ENCODE data around the gene ETFA.

The ETFA gene

DNA sequence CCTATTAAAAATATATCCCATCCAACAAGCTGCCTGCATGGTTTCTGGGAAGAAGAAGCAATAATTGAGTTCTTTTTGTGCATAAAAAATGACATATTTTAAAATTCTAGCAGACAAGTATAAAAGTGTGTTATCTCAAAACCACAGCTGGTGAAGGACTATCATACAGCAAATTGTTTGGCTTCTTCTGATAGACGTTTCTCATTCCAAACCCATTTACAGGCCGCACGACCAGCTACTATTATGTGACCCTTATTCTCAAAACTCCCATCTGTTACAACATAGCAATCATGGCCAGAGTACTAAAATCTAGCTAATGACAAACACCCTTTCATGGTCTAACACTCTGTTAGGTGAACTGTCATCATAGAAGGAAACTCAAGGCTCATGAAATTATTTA, 21.7 kb downstream of the ETFA start:
- peaks cover 6% of the 10 kb centered on the region; the same call in 1 of the 2 replicates for H3K79me2 ChIP-seq (ENCODE audit: insufficient read depth, low read depth)
- peaks cover 5% of the 10 kb centered on the region; the same call in 1 of the 2 replicates for H3K36me3 ChIP-seq (ENCODE audit: insufficient read depth)
- no peaks in the 10 kb centered on the region for H3K4me1 ChIP-seq (ENCODE audit: low read depth, poor library complexity, severe bottlenecking)

DNA sequence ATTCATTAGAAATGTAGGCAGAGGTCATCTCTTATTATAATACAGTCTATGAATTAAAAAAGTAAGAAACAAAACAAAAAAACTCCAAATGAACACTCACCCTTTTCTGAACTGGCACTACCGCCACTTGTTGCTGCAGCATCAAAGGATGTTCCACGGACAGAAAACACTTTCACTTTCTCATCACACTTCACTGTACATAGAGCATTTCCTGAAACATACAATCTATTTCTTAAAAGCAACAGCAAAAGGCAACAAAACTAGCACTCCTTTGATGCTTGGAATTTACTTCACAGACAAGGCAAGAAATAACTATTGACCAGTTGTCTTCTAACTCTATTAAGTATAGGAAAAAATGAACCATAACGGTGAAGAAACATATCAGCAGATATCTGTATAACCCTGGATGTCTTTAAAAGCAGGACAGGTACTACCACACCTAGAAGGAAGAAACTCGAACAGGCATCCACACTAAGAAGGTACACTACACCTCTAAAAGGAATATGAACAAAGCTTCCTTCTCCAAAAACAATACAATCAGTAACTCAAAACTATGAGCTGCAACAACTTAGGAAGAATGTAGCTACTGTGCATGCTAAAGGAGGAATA, 24.9 kb downstream of the ETFA start:
- H3K9ac ChIP-seq: no peak overlapping the region
- H3K27ac ChIP-seq: no peak overlapping the region
- H3K79me2 ChIP-seq (ENCODE audit: insufficient read depth, low read depth): no peaks in the 10 kb centered on the region
- H3K4me3 ChIP-seq (IDR thresholded peaks at IDR 0.05; ENCODE audit: insufficient read depth, low read depth, low read length): no peak overlapping the region
- peaks cover 12% of the 10 kb centered on the region; the same call in 1 of the 2 replicates for H3K36me3 ChIP-seq (ENCODE audit: insufficient read depth)
- TF ChIP-seq, protein P1, sequence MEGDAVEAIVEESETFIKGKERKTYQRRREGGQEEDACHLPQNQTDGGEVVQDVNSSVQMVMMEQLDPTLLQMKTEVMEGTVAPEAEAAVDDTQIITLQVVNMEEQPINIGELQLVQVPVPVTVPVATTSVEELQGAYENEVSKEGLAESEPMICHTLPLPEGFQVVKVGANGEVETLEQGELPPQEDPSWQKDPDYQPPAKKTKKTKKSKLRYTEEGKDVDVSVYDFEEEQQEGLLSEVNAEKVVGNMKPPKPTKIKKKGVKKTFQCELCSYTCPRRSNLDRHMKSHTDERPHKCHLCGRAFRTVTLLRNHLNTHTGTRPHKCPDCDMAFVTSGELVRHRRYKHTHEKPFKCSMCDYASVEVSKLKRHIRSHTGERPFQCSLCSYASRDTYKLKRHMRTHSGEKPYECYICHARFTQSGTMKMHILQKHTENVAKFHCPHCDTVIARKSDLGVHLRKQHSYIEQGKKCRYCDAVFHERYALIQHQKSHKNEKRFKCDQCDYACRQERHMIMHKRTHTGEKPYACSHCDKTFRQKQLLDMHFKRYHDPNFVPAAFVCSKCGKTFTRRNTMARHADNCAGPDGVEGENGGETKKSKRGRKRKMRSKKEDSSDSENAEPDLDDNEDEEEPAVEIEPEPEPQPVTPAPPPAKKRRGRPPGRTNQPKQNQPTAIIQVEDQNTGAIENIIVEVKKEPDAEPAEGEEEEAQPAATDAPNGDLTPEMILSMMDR (conservative IDR thresholded peaks at IDR 0.05; ENCODE audit: low read depth, low read length): no peak
- no peaks in the 10 kb centered on the region for H4K20me1 ChIP-seq (ENCODE audit: insufficient read depth)
- H3K27me3 ChIP-seq (ENCODE audit: insufficient read depth, low read depth): no peaks in the 10 kb centered on the region
- no peak overlapping the region for H3K4me2 ChIP-seq
- no peak overlapping the region for H2AFZ ChIP-seq (ENCODE audit: low read depth)
- no peaks in the 10 kb centered on the region for H3K4me1 ChIP-seq (ENCODE audit: low read depth, poor library complexity, severe bottlenecking)

More for the DNA sequence above, 21.7 kb downstream of the ETFA start:
- Histone ChIP-seq H4K20me1 (ENCODE audit: insufficient read depth) (no peaks in the 10 kb centered on the region), H3K27me3 (ENCODE audit: insufficient read depth, low read depth) (no peaks in the 10 kb centered on the region), H2AFZ (ENCODE audit: low read depth) (no peak overlapping the region), H3K9ac (no peak overlapping the region), H3K4me2 (no peak overlapping the region), H3K27ac (no peak overlapping the region), H3K4me3 (IDR thresholded peaks at IDR 0.05; ENCODE audit: insufficient read depth, low read depth, low read length) (no peak overlapping the region)
- TF ChIP-seq, protein P1 (conservative IDR thresholded peaks at IDR 0.05; ENCODE audit: low read depth, low read length): no peak

DNA sequence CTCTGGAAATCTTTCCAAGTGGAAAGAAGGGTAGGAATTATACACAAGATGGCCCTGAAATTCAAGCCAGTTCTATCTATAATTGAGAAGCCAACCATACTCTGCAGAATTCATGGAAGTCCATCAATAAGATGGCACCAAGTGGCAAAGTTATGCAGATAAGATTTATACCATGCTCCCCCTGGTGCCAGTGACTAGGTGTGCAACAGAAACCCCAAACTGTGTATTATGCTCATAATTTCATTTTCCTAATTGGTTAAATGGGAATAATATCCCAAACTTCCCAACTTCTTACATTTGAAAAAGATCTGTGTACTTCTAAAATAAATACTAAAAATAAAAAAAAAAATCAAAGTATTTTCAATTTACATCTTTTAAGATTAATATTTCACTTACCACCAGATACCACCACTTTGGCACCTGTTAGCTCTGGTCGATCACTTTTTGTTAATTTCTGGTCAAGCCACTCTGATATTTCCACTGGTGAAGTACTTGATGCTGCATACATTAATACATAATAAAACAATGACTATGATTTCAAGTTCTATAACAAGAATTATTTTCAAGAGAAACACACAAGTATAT, 25.9 kb downstream of the ETFA start:
- Histone ChIP-seq H2AFZ (ENCODE audit: low read depth) (no peak overlapping the region), H4K20me1 (ENCODE audit: insufficient read depth) (no peaks in the 10 kb centered on the region), H3K27ac (no peak overlapping the region), H3K4me3 (IDR thresholded peaks at IDR 0.05; ENCODE audit: insufficient read depth, low read depth, low read length) (no peak overlapping the region), H3K9ac (no peak overlapping the region), H3K79me2 (ENCODE audit: insufficient read depth, low read depth) (no peaks in the 10 kb centered on the region), H3K4me2 (no peak overlapping the region), H3K36me3 (ENCODE audit: insufficient read depth) (peaks cover 9% of the 10 kb centered on the region; the same call in 1 of the 2 replicates), H3K27me3 (ENCODE audit: insufficient read depth, low read depth) (no peaks in the 10 kb centered on the region), H3K4me1 (ENCODE audit: low read depth, poor library complexity, severe bottlenecking) (no peaks in the 10 kb centered on the region)
- TF ChIP-seq, protein P1 (conservative IDR thresholded peaks at IDR 0.05; ENCODE audit: low read depth, low read length): peak; percentile 54

DNA sequence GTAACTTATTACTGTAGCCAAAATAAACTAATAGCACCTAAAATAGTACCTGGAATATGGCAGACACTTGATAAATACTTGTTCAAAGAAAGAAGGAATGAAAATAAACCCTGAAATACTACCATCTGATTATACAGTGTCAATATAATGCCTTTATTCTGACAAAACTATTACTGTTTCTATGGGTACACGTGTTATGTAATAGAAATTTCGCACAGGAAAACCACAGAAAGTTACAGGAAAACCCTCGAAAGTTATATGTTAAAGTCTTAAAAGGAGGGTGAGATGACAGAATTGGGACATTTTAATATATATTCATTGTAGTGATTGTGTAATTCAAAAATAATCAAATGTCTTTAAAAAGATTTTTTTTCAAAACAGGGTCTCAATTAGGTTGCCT, 28.8 kb downstream of the ETFA start:
- 0 out of 2 replicates have a peak, but pooled peaks cover 7% of the 10 kb centered on the region for H3K36me3 ChIP-seq (ENCODE audit: insufficient read depth)

More for the DNA sequence above, 28.8 kb downstream of the ETFA start:
- Histone ChIP-seq H3K4me2 (no peak overlapping the region), H3K27me3 (ENCODE audit: insufficient read depth, low read depth) (no peaks in the 10 kb centered on the region), H4K20me1 (ENCODE audit: insufficient read depth) (no peaks in the 10 kb centered on the region), H3K4me3 (IDR thresholded peaks at IDR 0.05; ENCODE audit: insufficient read depth, low read depth, low read length) (no peak overlapping the region), H3K4me1 (ENCODE audit: low read depth, poor library complexity, severe bottlenecking) (no peaks in the 10 kb centered on the region), H2AFZ (ENCODE audit: low read depth) (no peak overlapping the region), H3K79me2 (ENCODE audit: insufficient read depth, low read depth) (no peaks in the 10 kb centered on the region), H3K9ac (no peak overlapping the region), H3K27ac (no peak overlapping the region)
- TF ChIP-seq, protein P1 (conservative IDR thresholded peaks at IDR 0.05; ENCODE audit: low read depth, low read length): no peak

Data from KMS-11 (cell line).